Measurements from ENCODE around the gene CCP110.
A peak's percentile ranks its signal among the peaks of the same experiment; 100 is the strongest.

Gene CCP110, protein sequence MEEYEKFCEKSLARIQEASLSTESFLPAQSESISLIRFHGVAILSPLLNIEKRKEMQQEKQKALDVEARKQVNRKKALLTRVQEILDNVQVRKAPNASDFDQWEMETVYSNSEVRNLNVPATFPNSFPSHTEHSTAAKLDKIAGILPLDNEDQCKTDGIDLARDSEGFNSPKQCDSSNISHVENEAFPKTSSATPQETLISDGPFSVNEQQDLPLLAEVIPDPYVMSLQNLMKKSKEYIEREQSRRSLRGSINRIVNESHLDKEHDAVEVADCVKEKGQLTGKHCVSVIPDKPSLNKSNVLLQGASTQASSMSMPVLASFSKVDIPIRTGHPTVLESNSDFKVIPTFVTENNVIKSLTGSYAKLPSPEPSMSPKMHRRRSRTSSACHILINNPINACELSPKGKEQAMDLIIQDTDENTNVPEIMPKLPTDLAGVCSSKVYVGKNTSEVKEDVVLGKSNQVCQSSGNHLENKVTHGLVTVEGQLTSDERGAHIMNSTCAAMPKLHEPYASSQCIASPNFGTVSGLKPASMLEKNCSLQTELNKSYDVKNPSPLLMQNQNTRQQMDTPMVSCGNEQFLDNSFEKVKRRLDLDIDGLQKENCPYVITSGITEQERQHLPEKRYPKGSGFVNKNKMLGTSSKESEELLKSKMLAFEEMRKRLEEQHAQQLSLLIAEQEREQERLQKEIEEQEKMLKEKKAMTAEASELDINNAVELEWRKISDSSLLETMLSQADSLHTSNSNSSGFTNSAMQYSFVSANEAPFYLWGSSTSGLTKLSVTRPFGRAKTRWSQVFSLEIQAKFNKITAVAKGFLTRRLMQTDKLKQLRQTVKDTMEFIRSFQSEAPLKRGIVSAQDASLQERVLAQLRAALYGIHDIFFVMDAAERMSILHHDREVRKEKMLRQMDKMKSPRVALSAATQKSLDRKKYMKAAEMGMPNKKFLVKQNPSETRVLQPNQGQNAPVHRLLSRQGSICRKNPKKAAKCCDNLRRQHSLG

DNA sequence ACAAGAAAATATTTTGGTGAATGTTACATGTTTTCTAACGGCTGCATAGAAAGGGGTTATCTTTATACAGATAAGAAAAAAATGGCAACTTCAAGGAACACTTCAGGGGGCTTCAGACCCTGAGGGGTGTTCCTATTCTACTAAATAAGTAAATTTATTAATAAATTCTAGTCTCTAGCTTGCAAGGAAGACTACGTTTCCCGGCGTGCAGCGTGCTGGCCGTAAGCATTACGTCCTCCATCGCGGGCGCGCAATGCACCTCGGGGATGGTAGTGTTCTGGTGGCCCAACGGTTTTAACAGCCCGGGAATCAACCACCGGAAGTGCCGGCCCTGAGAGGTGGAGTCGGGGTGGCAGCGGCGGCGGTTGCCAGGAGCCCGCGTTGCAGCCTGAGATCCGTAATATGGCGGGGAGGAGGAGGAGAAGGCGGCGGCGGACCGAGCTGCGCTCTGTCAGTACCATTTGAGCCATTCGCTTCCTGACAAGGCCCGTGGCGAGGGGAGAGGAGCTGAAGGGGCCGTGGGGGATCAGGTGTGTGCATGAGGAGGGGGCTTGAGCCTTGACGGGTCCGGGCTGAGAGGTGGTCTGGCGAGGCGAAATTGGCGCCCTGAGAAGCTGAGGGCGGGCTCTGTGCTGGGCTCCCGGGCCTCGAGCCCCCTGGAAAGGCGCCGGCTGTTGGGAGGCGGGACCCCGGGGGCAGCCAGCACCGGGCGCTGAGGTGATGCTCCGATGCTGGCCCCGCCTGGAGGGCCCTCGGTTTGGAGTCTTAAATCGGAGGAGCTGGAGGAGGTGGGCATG lies at the start of gene CCP110:
Gene CCP110, plus strand, starts transcription at position 384 of the 797 bp plus-strand sequence. CDS start 3,940 bp downstream, outside the sequence.
- DNase-seq, result peak; percentile 94

DNA sequence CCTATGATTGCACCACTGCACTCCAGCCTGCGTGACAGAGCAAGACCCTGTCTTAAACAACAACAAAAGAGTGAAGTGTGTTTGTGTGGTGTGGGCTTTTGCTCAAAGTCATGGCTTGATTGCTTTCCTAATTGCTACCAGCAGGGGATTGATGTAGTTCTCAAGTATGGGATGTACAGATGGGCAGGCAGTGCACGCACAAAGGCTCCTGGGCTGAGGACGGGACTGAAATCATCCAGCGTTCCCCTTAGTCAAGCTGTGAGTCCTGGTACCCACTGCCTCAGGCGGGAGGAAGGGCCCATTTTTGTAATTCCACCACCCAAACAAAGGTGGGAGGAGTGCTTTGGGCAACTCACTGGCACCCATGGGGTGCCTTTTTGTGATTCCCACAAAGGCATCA lies 49.1 kb upstream of the CCP110 start:
- DNase-seq, result no peak

DNA sequence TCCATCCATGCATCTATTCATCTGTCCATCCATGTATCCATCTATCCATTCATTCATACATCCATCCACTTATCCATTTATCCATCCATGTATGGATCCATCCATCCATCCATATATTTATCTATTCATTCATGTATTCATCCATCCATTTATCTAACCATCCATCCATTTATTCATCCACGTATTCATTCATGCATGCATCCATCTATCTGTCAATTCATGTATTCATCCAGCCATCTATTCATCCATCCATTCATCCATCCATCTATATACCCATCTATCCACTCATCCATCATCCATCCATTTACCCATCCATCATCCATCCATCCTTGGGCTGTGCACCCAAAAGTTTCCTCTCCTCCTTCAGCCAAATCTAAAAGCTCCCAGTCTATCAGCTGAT lies 45.2 kb upstream of the CCP110 start:
- no peak for DNase-seq

DNA sequence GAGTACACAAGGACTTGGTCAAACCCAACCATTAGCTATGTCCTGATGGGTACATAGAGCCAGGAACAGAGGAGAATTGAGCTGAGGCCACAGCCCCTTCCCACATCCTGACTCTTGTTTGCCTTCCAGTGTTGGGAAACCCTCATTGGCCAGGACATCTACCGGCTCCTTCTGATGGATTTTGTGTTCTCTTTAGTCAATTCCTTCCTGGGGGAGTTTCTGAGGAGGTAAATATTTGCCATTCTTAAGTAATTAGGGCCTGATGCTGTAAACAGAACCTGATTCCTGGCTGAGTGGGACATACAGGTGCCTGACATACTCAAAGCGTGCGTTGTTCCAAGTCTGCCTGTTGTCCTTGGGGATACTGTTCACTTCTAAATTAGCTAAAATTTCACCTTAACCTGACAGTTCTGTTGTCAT lies 44.4 kb upstream of the CCP110 start:
- no peak for DNase-seq

DNA sequence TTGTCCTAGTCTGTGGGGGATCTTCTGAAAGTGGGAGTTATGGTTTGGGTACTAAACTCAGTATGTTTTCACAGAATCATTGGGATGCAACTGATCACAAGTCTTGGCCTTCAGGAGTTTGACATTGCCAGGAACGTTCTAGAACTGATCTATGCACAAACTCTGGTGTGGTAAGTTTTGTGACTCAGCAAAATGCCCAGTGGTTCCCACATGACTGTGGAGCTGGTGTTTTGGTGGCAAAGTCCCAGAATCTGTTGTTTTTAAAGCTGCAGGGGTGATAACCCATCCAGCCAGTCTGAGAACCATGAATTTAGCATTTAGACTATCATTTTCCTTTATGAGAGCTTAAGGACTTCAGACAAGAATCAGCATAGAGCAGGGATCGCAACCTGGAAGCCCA lies 42.4 kb upstream of the CCP110 start:
- no peak for DNase-seq

DNA sequence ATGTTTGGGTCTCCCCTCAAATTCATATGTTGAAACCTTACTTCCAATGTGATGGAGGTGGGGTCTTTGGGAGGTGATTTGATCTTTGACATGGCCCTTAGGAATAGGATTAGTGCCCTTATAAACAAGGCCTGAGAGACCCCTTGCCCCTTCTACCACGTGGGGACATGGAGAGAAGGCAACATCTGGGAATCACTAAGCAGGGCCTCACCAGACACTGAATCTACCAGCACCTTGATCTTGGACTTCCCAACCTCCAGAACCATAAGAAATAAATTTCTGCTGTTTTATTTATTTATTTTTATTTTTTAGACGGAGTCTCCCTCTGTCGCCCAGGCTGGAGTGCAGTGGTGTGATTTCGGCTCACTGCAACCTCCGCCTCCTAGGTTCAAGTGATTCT lies 42.0 kb upstream of the CCP110 start:
- no peak for DNase-seq

DNA sequence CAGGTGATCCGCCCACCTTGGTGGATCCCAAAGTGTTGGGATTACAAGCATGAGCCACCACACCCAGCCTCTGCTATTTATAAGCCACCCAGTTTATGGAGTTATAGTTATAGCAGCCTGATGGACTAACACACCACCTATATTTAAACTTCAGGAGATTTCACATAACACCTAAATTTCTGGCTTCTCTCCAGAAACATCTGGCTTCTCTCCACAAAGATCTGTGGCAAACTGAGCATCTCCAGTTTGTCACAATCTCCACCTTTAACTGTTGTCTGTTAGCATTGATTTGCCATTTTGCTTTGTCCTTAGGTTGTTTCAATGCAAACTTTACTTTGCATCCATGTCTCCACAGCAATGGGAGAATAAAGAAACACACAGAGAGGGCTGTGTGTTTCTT lies 41.5 kb upstream of the CCP110 start:
- no peak for DNase-seq

DNA sequence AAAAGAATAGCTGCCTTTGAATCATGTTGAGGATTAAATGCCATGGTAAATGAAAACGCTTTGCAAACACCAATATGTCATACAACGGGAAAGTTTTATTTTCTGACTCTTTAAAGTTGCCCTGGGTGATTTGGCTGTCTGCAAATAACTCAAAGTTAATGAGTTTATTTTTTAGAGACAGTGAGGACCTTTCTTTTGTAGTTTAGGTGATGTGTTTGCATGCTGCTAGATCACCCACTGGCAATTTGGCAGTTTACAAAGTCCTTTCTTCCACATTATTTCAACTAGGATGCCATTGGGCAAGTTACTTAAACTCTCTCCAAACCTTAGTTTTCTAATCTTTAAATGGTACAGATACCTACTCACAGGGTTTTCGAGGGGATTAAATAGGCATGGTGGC lies 39.6 kb upstream of the CCP110 start:
- no peak for DNase-seq

DNA sequence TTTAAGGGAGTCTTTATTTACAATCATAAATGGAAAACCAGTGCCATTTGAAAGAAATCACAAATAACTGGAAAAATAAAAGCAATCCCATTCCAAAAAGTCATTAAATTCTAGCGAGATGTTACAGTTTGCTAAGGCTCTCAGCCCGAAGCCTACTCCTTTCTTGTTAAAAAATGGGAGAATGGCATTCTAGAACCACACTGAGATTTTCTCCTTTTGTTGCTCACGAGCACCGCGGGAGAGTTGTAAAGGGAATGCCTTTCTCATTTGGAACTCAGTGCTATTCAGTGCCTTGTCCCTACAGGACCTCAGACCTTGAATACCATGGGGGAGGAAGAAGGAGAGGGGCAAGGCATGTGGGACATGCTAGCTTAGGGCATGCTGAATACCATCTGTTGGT lies 38.1 kb upstream of the CCP110 start:
- DNase-seq, result no peak

DNA sequence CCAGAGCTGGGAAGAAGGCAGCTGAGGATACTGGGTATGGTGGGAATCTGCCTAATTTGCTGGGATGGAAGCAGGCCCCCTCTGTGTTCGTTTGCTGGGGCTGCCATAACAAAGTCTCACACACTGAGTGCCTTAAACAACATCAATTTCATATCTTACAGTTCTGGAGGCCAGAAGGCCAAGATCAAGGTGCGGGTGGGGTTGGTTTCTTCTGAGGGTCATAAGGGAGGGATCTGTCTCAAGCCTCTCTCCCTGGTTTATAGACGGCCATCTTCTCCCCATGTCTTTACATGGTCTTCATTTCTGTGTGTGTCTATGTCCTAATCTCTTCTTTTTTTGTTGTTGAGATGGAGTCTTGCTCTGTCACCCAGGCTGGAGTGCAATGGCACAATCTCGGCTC lies 37.7 kb upstream of the CCP110 start:
- no peak for DNase-seq

DNA sequence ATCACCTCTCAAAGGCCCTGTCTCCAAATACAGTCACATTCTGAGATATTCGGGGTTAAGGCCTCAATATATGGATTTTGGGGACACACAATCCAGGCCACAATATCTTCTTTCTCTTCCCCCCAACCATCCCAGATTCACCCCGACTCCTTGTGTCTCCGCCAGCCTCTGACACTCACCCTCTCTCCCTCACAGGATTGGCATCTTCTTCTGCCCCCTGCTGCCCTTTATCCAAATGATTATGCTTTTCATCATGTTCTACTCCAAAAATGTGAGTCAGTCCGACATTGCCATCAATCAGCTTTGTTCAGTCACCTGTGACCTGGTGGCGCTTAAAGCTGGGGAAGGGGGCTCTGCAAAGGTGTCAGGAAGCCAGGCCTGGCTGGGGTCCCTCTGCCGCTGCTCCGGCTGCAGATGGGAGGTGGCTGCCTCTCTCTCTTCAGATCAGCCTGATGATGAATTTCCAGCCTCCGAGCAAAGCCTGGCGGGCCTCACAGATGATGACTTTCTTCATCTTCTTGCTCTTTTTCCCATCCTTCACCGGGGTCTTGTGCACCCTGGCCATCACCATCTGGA lies 36.9 kb upstream of the CCP110 start:
- no peak for DNase-seq

DNA sequence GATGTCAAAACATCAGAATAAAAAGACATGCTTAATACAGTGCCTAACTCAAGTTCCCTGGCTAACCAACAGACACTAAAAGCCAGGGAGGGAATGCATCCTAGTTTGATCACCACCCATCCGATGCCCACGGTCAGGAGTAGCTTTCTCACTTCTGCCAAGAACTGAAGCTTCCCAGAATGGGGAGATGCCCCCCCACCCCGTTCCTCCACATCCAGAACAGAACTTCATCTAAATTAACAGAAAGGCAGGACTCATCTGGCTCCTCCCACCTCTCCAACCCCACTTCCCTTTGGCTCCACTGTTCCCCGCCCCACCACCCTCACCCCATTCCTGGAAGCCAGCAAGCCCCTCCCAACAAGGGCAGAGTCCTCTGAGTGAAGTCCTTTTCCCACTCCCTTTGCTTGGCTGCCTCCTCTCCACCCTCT lies 35.5 kb upstream of the CCP110 start:
- no peak for DNase-seq

DNA sequence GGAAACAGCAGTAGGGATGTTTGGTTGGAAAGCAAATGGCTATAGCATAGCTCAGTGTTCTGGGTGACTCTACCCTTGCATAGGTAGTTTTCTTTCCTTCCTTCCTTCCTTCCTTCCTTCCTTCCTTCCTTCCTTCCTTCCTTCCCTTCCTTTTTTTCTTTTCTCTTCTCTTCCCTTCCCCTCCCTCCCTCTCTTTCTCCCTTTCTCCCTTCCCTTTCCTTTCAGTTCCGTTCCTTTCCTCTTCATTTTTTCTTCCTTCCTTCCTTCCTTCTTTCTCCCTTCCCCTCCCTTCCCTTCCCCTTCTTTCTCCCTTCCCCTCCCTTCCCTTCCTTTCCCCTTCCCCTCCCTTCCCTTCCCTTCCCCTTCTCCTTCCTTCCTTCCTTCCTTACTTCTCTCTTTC lies 33.1 kb upstream of the CCP110 start:
- no peak for DNase-seq

DNA sequence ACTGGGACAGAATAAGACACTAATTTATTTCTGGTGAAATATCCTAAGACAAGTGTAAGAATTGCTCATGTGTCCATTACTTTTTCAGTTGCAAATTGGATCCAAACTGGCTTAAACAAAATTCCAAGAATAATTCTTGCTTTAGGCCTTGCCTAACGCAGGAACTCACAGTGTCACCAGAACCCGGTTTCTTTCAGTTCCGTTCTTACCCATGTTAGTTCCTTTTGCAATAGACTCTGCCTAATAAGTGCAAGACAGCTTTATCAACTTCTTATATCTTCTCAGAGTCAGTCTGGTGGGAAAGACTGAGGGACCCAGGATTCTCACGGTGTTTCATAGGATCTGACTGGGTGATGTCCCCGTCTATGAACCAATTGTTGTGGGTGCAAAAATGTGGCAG lies 26.6 kb upstream of the CCP110 start:
- DNase-seq, result no peak

DNA sequence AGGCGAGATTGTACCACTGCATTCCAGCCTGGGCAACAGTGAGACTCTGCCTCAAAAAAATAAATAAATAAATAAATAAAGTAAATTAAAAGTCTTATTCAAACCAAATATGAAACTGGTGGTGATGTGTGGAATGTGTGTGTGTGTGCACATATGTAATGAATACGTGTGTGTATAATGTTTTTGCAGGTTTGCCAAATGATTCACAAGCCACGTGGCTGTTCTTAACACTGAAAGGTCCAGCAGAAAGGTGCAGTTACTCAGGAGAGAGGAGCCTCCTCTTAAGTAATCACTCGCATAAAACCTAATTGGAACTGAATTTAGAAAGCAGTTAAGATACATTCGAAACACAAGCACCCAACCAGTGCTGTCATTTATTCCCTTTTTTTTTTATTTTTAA lies 24.7 kb upstream of the CCP110 start:
- peak; percentile 9 for DNase-seq

DNA sequence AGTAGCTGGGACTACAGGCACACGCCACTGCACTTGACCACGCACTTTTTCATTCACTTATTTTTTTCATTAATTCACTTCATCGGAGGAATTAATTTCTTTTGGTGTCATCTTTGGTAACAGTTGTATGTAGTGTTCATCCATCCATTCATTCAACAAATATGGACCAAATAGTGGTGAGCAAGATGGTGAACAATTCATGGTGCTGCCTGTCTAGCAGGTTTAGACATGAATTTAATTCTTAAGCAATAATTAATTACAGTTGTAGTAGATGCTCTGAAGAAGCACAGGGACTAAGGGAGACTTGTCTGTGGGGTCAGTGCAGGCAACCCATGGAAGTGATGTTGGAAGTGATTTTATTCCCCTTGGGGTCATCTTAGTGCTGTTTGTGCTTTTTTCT lies 24.3 kb upstream of the CCP110 start:
- no peak for DNase-seq

DNA sequence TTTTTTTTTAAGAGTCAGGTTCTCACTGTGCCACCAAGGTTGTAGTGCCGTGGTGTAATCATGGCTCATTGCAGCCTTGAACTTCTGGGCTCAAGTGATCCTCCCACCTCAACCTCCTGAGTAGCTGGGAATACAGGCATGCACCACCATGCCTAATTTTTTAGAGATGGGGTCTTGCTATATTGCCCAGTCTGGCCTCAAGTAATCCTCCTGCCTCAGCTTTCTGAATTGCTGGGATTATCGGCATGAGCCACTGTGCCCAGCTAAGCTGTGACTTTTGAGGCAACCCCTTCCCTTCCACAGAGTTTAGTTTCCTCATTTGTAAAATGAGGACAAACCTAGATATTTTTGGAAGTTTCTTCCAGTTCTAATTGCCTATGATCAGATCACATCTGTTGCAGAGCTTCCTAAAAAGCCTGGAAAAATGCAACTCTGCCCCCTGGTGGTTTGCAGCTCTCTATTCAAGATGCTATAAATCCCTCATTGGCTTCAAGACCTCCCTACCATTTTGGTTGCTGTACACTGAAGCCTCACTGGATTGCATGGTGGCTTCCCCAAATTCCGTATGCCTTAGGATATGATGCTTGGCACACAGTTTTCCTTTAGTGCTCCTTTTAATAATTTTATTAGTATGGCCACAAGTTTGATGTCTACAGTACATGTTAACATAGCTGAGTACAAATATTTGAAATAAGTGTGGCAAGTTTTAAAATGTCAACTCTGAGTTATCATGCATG lies 21.2 kb upstream of the CCP110 start:
- peak; percentile 65 for DNase-seq

DNA sequence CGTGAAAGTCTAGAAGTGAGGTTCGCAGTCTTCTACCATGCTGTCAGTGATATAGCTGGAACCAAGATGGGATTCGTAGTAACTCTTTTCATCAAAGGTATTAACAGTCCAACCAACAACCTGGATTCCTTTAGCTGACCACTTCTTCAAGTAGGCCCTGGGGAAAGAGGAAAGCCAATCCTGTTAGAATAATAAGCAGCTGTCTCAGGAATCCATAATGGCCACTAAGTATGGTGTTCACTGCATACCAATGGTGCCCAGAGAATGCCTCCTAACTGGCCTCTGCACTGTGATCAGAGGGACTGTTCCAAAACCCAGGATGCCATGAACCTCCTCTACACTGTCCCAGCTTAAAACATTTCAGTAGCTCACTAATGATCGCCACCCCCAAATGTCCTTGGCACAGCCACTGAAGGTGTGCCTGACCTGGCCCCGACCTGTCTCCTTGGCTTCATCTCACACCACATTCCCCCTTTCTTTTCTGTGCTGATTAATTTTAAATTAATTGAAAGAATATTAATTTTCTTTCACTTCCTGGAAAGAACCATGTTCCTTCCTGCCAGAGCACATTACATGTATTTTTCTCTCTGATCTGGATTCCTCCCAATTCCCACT lies 20.2 kb upstream of the CCP110 start:
- no peak for DNase-seq

DNA sequence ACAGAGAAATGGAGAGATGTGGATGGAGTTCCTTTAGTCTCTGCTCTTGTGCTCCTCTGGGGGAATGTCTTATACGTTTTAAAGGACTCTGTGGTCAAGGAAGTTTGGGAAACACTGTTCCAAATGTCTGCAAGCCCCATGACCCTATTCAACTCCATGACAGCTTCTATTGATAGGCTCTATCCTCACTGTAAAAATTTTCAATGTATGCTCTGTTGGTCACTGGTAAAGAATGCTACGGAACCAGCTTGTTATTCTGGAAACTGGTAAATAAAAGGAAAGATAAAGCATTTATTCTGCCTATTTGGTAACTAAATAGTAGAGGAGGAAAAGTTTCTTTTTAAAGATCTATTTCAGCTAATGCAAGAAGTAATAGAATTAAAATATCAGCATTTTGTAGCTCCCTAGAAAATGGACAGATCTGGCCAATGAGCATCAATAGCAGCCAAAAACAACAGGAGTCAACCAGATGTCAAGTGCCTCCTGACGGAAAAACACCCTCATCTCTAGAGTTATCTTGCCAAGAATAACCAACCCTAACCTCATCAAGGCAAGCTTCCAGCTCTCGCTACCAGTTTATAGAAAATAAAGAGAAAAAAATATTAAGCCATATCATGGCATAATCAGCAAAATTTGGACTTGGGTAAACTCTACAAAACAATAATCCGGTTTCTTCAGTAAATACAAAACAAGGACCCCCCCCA lies 18.0 kb upstream of the CCP110 start:
- DNase-seq, result peak; percentile 8

DNA sequence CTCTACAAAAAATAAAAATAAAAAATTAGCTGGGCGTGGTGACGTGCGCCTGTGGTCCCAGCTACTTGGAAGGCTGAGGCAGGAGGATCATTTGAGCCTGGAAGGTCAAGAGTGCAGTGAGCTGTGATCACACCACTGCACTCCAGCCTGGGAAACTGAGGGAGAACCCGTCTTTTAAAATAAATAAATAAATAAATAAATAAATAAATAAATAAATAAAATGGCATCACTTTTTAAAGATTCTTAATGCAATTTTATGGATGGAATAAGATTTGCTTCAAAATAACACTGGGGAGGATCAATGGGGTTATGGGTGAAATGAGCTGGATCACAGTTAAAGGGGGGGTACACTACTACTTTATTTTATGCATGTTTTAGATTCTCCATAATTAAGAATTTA lies 16.8 kb upstream of the CCP110 start:
- DNase-seq, result no peak

DNA sequence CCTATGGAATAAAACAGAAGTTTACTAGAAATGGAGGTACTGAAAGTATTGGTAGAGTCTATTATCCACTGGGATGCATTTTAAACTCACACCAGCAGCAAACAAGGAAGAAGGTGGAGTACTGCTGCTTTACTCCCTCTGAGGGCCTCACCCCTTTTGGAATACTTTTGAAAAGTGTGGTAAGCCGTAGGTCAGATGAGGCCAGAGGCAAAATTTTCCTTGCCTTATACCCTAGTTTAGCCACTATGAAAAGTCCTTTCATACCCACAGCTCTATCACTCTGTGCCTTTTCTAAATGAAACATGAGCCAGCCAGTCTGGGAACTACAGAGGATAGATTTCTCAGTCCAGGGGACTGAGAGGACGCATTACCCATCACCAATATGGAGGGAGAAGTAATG lies 15.9 kb upstream of the CCP110 start:
- no peak for DNase-seq
